SW480 (cell line): ENCODE data around the gene POMT2.
"Not testable (repeated sequence)": the region's sequence is repeated elsewhere in the genome, so short reads cannot be mapped to it uniquely, and the experiment has no call there.

ENCODE experiments used
- DNase-seq: peaks from one replicate; pipeline ENCODE4 v3.0.0-alpha.2; 2016; ENCODE audit warnings: low spot score

POMT2 gene

GRCh38 chr14:77296906-77297305 lies 23.8 kb downstream of the POMT2 start:
- DNase-seq, result no peak

- no peak for DNase-seq
Observed at GRCh38 chr14:77296155-77296554, 24.5 kb downstream of the POMT2 start.

- DNase-seq, result no peak
Observed at GRCh38 chr14:77290705-77291104, 30.0 kb downstream of the POMT2 start.

GRCh38 chr14:77286576-77286975 lies 34.1 kb downstream of the POMT2 start:
- DNase-seq, result no peak

- DNase-seq, result no peak
Observed at GRCh38 chr14:77284466-77284865, 36.2 kb downstream of the POMT2 start.

- DNase-seq, result no peak
Observed at GRCh38 chr14:77284066-77284465, 36.6 kb downstream of the POMT2 start.

GRCh38 chr14:77281852-77282410 lies 38.8 kb downstream of the POMT2 start:
- DNase-seq, result no peak

- not testable (repeated sequence) for DNase-seq
Observed at GRCh38 chr14:77280921-77281320, 39.8 kb downstream of the POMT2 start.

GRCh38 chr14:77279719-77280118 lies 41.0 kb downstream of the POMT2 start:
- DNase-seq, result no peak

GRCh38 chr14:77278461-77279230 lies 42.0 kb downstream of the POMT2 start:
- DNase-seq, result no peak

GRCh38 chr14:77276959-77277358 lies 43.7 kb downstream of the POMT2 start:
- no peak for DNase-seq

GRCh38 chr14:77276295-77276935 lies 44.3 kb downstream of the POMT2 start:
- no peak for DNase-seq

GRCh38 chr14:77275601-77276017 lies 45.1 kb downstream of the POMT2 start:
- no peak for DNase-seq

- no peak for DNase-seq
Observed at GRCh38 chr14:77275041-77275580, 45.6 kb downstream of the POMT2 start.

GRCh38 chr14:77273796-77274195 lies 46.9 kb downstream of the POMT2 start:
- DNase-seq, result no peak

- no peak for DNase-seq
Observed at GRCh38 chr14:77272261-77272660, 48.4 kb downstream of the POMT2 start.

- DNase-seq, result no peak
Observed at GRCh38 chr14:77271113-77271710, 49.5 kb downstream of the POMT2 start, which contains the start of gene NGB. NGB (minus strand) TSS chr14:77271206; CDS start chr14:77270937, 269 bp downstream.

- DNase-seq, result no peak
Observed at GRCh38 chr14:77270361-77271112, 50.1 kb downstream of the POMT2 start.

- DNase-seq, result peak; percentile 30
Observed at GRCh38 chr14:77268989-77269600, 51.6 kb downstream of the POMT2 start.

GRCh38 chr14:77267937-77268699 lies 52.6 kb downstream of the POMT2 start:
- no peak for DNase-seq

GRCh38 chr14:77266336-77266735 lies 54.3 kb downstream of the POMT2 start:
- DNase-seq, result no peak
